GM21619 (cell line): ENCODE data around the gene DAGLB.
A peak's percentile ranks its signal among the peaks of the same experiment; 100 is the strongest.
"Not testable (repeated sequence)": the region's sequence is repeated elsewhere in the genome, so short reads cannot be mapped to it uniquely, and the experiment has no call there.

Experiments
- ATAC-seq: cut with Tn5 transposase; IDR thresholded peaks from one replicate; pipeline ENCODE4 v1.9.1; 2021; ENCODE audit not compliant: unreplicated experiment

The DAGLB gene

DNA sequence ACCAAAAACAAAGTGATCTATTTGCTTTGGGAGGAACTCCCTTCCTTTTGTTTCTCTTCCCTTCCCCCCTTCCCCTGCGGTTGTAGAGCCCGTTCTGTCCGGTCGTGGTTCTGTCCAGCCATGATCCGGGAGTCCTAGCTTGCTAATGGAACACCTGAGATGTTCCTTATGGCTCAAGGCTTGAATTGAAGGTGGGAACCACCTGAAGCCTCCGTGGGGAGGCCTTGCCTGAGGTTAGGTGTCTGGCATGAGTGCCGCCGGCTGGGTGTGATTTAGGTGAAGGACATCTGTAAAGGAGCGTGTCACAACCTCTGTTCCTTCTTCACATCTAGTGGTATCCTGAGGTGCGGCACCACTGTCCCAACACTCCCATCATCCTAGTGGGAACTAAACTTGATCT lies 46.2 kb downstream of the DAGLB start:
- no peak for ATAC-seq

DNA sequence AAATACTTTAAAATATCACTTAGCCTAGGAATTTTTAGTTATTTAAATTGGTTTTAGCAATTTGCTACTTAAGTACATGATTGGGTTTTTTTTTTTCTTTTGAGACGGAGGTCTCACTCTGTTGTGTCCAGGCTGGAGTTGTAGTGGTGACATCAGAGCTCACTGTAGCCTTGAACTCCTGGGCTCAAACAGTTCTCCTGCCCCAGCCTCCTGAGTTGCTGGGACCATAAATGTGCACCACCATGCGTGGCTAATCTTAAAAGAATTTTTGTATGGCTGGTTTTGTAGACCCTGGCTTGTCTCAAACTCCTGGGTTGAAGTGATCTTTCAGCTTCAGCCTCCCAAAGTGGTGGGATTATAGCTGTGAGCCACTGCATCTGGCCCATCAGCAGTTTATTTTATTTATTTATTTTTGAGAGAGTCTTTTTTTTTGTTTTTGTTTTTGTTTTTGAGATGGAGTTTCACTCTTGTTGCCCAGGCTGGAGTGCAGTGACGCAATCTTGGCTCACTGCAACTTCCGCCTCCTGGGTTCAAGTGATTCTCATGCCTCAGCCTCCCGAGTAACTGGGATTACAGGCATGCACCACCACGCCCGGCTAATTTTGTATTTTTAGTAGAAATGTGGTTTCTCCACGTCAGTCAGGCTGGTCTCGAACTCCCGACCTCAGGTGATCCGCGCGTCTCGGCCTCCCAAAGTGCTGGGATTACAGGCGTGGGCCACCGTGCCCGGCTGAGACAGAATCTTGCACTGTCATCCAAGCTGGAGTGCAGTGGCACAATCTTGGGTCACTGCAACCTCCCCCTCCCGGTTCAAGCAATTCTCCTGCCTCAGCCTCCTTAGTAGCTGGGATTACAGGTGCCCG lies 47.3 kb downstream of the DAGLB start:
- not testable (repeated sequence) for ATAC-seq

DNA sequence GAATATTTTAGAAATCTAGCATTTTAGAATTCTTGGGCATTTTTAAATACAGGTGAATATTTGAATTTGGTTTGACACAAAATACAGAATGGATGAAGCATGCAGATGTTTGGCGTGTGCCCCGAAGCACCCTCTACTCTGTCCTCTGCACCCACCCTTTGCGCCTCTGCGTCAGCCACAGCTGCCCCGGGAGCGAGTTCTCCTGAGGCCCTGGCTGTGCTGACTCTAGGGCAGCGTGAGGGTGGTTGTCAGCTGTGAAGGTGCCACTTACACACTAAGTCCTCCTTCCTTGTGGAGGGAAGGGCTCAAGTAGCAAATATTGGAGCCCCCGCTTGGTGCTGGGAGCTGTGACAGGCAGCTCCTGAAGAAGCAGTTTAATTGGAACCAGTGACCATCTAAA lies 48.4 kb downstream of the DAGLB start:
- ATAC-seq, result no peak

DNA sequence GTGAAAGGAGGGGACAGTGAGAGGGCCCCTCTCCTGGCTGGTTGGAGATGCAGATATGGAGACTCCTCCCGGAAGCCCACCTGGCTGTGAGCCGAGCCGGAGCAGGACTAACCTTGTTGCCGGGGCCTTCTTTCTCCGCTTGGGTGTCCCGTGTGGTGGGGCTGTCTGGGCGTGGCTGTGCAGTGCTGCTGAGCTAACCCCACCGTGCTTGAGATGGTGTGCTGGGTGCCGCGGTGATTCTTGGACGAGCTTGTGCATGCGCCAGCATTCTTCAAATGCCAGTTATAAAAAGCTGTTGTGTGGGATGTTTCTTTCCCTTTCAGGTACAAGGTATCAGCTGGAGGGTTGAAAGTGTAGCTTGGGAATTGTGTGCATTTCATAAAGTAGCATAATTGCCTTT lies 48.8 kb downstream of the DAGLB start:
- ATAC-seq, result no peak

DNA sequence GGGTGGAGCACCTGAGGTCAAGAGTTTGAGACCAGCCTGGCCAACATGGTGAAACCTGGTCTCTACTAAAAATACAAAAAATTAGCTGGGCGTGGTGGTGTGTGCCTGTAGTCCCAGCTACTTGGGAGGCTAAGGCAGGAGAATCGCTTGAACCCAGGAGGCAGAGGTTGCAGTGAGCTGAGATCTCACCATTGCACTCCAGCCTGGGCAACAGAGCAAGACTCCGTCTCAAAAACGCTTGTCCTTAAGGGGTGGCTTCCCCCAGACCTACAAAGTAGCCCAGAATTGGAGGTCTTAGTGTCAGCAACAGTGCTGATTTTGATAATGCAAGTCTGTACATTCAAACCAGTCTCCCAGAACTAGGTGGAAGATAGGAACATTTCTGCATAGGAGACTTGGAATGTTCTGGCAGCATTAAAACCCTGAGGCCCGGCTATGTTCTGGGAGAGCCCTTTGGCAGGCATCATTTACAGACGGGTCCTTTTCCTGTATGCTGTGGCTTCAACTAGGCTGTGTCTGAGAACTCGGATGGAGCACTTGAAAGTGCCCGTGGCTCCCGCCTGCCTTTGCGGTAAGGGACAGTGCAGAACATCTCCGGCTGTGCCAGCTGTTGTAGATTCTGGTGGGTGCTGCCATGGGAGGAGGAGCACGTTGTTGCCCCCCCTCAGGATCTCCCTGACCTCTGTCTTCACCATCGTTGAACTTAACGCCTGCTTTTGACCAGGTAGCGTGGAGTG lies 49.8 kb downstream of the DAGLB start:
- not testable (repeated sequence) for ATAC-seq

DNA sequence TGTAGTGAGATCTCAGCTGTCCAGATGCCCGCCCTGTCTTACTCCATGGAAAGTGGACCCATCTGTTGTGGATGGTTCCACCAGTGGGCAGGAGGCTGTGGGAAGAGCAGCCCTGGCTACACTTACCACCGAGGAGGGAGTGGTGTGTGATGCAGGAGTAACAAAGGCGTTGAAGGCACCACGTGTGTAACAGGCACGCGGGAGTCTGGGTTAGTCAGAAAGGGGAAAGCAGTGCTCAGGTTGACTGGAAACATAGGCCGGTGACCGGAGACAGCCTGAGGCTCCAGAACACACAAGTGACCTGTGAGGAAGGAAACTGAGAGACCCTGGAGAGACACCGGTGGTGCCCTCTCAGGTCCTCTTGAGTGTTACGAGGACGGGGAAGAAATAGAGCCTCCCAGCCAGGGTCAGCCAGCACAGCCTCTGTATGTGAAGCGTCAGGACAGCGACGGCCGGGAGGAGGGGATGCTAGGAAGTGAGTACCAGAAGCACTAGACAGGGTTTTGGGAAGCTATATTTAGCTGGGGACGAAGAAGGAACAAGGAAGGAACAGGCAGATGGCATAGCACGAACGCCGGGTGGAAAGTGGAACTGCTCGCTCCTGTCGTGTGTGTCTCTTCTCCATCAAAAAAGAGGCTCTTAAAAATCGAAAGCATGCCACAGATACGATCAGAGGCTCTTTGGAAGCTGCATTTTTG lies 51.7 kb downstream of the DAGLB start:
- no peak for ATAC-seq

DNA sequence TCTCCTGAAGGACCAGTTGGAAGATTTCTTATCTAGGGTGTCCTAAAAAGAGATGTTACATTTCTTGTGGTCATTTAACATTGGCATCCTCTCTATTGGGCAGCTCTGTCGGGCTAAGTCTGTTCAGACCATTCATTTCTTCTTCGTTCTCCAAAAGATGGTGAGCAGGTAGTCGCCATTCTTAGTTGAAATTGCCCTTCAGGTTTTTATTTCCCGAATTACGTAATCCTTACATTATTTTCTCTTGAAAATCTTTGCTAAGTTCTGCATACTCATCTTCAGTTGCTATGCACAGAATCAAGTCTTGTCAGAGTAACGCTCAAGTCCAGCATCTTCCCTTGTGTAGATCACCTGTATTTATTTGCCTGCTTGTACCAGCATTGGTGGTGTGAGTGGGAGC lies 53.6 kb downstream of the DAGLB start:
- no peak for ATAC-seq

DNA sequence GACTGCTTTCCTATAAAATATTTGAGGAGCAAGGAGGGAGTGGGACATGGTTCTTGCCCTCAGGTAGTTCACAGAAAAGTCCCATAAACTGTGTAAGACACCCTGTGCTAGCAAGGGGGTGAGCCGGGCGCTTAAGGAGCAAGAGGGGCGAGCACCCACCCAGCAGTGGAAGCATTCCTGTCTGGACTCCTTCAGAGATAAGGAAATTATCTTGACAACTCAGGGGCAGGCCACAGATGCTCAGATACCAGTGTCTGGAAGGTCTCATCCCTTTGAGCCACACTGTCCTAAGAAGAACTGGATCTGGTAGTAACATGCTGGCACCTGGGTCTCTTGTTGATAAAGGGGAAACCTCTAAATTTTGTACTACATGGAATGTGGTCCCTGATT lies 54.1 kb downstream of the DAGLB start:
- no peak for ATAC-seq

DNA sequence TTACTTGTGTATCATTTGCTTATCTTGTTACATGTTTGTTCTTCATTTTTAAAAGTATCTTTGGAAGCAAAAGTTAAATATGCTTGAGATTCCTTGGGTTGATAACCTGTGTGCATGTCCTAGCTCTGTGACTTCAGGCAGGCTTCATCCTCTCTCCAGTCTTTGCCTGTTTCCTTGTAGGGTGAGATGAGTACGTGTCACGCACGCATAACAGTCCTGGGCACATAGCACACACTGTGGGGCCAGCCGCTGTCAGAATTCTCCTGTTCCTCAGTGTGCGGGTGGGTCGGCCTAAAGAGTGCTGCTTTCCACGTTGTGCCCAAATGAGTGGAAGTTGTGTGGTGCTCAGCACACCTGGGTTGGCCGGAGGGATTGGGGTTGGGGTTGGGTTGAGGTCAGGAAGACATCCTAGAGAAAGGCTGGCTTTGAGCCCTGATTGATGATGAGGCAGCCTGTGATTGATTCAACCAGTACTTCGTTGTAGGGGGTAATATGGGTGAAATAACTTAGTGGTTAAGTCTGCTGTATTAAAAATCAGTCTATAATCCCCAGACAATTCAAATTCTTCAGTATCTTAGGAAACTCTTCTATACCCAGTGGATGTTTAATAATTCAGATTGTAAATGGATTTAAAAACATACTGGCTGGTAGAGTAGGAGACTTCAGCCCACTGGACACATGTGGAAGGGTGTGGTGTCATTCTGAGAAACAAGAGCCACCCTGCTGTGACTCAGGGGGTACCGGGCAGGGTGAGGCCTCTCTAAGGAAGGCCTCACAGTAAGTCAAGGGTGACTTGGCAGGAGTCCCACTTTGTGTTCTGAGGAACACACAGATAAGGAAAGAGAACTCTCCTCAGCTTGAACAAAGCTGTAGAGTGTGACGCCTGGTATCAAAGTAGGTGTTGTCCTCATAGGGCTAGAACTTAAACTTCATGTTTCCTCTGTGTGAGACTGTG lies 54.8 kb downstream of the DAGLB start:
- peak; percentile 80 for ATAC-seq

DNA sequence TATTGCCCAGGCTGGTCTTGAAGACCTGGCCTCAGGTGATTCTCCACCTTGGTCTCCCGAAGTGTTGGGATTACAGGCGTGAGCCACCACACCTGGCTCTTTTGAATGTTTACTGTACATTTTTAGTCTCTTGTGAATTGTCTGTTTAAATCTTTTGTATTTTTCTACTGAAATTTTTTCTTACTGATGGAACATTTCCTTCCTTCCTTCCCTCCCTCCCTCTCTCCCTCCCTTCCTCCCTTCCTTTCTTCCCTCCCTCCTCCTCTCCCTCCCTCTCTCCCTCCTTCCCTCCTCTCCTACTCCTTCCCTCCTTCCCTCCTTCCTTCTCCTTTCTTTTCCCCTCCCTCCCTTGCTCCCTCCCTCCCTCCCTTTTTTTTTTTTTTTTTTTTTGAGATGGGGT lies 58.0 kb downstream of the DAGLB start:
- ATAC-seq, result no peak

DNA sequence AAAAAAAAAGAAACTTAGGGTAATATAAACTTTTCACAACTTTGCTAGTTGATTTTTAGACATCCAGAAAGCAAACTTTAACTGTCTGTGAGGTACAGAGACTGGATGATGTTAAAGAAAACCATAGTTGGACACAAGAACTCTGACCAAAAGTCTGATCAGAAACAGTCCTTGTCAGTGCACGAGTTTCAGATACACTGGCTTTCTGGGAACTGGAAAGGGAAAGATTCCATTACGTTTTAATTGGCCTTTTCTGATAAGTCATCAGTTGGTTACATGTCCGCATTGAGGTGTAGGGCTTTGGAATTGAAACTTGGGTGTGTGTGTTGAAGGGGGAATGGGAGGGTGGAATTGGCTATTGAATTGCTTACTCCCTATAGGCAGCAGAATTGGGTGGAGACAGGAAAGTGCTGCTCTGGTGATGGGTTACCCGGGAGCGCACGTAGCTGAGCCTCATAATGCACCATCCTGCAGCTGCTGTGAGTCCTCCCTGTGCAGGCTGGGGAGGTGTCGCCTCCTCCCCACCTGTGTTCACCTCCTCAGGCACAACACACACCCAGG lies 59.9 kb downstream of the DAGLB start:
- no peak for ATAC-seq

DNA sequence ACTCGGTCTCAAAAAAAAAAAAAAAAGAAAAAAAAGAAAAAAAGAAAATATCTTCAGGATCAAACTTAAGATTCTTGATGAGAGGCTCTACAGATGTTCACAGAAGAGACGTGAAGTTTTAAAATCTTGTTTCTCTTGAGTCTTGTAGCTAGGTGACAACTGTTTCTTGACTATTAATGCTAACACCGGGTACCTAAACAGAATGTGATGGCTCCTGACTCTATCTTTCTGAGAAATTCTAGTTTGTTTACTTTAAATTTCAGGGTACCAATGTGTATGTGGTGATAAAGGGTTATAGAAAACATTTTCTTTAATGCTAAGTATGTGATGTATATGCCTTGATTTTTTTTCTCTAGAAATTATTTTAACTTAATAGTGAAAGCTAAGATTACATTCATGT lies 61.0 kb downstream of the DAGLB start:
- ATAC-seq, result no peak

DNA sequence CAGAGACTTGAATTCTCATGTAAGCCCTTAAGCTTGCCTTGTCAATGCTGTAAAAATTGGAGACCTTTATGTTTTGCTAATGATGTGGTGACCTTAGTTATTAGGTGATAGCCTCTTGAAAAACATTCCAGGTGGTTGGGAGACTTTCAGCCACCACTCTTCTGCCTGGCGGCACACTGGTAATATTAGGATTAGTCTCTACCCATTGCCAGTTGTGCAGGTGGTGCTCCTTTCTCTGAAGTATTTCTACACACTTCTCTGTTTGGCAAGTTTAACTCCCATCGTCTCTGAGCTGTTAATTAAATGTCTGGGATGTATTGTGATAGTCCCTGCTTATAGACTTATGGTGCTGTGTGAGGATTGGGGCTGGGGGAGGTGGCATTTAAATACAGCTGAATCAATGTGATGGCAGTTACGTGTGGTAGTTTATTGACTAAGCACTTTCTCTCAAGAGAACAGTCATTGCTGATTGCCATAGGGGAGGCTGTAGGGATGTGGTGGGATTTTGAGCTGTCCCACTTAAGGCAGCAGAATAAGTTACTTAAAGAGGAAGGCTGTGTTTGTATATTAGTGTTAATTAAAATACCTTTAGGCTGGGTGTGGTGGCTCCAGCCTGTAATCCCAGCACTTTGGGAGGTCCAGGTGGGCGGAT lies 61.7 kb downstream of the DAGLB start:
- ATAC-seq, result no peak

DNA sequence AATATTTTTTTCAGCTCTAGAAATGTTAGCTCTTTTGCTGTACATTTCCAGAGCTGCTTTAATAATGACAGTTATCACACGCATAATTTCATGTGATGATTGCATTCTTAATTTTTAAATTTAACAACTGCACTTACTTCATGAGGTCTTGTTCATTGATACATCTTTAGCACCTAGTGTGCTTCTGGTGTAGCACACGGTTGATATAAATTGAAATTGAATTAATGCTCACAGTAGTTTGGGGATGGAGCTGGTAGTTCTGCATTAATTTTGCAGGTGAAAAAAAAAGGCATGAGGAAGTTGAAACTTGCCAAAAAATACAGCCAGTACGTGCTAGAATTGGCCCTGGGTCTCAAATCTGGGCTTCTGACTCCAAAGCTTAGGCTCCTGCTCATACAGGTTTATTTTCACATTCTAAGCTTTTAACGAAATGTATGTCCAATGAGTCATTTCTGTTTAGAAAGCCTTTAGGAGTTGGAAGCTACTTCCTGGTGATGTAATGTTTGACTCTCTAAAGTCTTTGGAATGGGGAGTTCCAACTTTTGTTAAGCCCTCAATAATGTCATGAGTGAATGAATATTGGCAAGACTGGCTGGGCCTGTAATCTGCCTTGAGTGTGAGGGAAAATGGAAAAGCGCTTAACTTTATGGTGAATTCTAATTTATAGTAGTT lies 62.5 kb downstream of the DAGLB start:
- no peak for ATAC-seq

DNA sequence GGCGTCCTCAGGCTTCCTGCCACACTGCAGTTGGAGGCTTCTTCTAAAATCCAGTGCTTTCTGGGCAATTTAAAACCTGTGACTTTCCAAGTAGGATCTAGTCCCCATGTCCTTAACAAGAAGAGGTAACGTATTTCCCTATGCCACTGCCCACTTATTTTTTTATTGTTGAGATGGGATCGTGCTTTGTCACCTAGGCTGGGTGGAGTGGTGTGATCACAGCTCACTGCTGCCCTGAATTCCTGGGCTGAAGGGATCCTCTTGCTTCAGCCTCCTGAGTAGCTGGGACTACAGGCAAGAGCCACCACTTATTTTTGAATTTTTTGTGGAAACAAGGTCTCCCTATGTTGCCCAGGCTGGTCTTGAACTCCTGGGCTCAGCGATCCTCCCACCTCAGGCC lies 63.4 kb downstream of the DAGLB start:
- ATAC-seq, result no peak

DNA sequence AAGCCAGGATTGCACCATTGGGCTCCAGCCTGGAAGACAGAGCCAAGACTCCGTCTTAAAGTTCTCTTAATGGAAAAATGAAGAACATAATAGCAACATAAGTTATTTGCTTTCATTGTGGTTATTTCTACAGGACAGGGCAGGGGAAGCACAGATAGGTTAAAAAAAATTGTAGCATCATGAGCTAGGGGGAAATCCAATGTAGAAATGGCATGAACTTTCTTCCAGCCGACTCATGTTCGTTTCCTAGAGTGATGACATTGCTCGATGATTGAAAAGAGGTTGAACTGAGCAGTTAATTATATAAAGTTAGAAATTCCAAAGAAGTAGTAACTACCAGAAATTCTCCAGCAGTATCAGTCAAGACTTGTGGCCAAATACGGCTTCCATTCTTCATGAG lies 64.9 kb downstream of the DAGLB start:
- no peak for ATAC-seq

DNA sequence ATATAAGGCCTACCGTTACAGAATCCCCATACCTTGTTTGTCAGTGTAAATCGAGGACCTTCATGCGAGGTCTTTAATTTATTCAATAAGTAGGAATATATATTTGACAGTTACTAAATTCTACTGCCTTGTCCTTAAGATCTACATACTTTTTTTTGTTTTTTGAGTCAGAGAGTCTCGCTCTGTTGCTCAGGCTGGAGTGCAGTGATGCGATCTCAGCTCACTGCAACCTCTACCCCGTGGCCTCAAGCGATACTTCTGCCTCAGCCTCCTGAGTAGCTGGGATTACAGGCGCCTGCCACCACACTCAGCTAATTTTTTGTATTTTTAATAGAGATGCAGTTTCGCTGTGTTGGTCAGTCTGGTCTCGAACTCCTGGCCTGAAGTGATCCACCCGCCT lies 65.9 kb downstream of the DAGLB start:
- ATAC-seq, result not testable (repeated sequence)

DNA sequence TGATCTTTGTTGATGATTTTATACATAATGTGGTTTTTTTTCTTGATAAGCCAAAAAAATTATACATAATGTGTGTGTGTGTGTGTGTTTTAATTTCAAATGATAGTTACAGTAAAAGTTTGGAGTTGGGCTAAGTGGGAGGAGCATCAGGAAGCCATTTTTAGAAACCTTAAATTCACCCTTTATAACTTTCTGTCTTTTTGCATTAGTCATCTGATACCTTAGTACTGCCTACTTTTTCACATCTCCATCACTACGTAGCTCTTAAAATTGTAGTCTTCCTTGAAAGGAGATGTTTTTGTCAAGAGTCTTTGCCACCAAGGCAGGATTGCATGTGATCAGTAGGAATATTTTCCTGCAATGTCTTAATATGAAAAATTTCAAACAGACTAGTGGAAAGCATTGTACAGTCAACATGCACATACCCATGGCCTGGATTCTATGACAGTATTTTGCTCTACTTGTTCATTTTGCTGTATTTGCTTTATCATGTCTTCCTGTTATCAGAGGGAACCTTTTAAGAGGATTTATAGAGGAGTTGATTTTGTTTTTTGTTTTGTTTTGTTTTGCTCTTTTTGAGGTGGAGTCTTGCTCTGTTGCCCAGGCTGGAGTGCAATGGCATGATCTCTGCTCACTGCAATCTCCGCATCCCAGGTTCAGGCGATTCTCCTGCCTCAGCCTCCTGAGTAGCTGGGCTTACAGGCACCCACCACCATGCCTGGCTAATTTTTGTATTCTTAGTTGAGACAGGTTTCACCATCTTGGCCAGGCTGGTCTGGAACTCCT lies 67.3 kb downstream of the DAGLB start:
- no peak for ATAC-seq

DNA sequence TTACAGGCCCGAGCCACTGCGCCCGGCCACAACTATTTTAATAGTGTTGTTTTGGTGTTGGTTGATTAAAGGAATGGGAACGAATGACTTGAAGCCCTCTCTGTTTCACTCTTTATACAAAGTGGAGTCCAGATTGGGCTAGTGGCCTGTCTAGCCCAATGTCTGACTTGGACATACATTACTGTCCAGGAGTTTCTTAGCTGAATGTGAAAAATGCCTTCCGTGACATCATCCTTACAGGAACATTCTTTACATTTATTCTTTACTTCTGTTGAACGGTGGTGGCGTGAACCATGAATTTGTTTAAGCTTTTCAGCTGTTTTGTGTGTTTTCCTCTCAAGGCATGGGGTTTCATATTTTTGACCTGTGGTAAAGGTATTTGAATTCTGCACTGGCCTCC lies 67.9 kb downstream of the DAGLB start:
- ATAC-seq, result no peak
